ENCODE measurements around the gene ZNF232.
"Not testable (repeated sequence)": the region's sequence is repeated elsewhere in the genome, so short reads cannot be mapped to it uniquely, and the experiment has no call there.

ZNF232 gene

DNA sequence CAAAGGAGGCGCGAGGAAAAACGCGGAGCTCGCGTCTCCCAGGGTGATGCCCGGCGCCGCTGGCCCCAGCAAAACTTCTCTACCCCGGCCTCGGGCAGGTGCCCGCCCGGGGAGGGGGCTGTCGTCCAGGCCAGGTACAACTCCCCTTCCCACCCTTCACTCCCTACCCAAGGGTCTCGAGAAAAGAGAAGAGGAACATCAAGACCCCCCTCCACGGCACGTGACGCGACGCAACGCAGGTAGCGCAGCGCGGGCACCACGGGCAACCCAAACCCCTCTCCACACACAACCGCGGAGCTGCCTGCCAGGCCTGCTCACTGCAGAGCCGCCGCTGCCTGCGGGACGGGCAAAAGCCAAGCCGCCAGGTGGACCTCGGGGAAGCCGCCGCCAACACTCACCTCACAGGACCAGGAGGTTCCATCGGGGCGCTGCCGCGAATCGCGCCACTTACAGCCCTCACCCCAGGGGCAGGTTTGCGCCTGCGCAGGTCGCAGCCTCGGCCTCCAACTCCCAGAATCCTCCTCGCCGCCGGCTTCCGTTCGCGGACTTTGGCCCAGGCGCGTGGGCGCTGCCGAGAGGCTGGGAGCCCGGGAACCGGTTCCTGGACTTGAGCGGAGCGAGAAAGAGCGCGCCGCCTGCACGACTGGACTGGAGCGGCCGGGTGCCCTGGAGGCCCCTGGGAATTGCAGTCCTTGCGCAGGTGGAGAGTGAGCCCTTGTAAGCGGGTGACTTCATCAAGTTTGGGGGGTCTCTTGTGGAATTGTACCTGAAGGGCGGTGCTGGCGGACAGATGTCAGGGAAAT is at the start of gene ZNF232:
TSS of gene ZNF232 (minus strand) at position 477 of the 803 bp plus-strand sequence. CDS start at position 421, 56 bp downstream.
- peak; percentile 98 for DNase-seq

DNA sequence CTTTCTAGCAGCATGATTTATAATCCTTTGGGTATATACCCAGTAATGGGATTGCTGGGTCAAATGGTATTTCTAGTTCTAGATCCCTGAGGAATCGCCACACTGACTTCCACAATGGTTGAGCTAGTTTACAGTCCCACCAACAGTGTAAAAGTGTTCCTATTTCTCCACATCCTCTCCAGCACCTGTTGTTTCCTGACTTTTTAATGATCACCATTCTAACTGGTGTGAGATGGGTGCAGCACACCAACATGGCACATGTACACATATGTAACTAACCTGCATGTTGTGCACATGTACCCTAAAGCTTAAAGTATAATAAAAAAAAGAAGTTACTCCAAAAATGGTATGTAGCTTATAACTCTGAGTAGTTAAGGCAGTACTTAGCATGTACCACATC is 49.0 kb upstream of the ZNF232 start:
- DNase-seq: not testable (repeated sequence)

DNA sequence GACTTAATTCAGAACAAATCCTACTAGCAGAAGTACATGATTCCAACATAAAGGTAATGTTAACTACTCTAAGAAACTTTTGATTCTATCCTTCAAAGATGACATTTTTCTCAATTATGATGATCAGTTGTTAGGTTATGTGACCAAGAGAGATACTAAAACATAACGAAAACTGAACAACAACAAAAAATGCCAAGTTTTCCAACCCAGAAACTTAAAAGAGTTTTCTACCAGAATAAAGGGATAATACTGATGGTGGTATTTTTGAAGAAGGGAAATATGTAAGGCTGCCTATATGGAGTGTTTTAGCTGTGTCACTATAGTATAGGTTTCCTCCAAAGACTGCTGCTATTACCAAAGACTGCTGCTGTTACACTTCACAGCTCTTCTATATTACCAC is 34.4 kb upstream of the ZNF232 start:
- DNase-seq: not testable (repeated sequence)

DNA sequence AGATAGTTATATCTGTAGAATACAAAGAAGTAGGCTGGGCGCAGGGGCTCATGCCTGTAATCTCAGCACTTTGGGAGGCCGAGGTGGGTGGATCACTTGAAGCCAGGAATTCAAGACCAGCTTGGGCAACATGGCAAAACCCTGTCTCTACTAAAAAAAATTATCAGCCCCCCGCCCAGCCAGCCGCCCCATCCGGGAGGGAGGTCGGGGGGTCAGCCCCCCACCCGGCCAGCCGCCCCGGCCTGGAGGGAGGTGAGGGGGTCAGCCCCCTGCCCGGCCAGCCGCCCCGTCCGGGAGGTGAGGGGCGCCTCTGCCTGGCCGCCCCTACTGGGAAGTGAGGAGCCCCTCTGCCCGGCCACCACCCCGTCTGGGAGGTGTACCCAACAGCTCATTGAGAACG is 31.2 kb upstream of the ZNF232 start:
- not testable (repeated sequence) for DNase-seq

DNA sequence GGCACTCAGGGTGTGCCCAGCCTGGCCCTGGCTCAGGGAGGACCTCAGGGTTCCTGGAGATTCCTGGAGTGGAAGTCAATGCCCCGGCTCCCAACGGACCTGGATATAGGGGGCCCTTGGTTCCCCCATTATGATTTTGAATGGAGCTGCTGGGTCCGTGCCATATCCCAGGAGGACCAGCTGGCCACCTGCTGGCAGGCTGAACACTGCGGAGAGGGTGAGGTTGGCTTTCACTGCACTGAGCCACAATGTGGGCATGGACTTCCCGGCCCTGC is 27.7 kb upstream of the ZNF232 start:
- DNase-seq: no peak

DNA sequence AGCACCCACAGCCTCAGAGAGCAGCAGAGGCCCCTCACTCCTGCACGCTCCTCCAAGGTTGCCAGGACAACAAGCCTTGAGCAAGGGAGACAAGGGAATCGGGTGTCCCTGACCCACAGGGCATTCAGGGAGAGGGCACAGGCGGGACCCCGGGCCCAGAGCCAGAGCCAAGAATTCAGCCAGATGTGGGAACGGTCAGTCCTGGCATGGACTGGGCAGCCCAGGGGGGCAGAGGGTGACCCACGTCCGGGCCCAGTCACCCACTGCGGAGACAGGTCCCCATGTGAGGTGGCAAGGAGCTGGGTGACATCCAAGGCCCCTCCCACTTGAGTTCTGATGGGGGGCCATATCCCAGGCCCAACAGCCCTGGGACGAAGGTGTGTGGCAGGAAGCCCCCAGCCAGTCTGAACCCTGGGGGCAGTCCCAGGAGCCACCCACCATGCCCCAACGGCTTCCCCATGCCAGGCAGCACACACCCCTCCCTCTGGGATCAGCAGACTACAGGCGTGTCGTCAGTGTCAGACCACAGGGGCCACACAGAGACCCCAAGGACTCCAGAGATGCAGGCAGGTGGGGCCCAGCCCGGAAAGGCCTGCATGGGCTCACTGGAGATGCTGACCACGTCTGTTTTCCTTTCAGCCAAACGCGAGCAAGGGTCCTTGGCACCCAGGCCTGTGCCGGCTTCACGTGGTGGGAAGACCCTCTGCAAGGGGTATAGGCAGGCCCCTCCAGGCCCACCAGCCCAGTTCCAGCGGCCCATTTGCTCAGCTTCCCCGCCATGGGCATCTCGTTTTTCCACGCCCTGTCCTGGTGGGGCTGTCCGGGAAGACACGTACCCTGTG is 27.2 kb upstream of the ZNF232 start:
- DNase-seq: no peak

DNA sequence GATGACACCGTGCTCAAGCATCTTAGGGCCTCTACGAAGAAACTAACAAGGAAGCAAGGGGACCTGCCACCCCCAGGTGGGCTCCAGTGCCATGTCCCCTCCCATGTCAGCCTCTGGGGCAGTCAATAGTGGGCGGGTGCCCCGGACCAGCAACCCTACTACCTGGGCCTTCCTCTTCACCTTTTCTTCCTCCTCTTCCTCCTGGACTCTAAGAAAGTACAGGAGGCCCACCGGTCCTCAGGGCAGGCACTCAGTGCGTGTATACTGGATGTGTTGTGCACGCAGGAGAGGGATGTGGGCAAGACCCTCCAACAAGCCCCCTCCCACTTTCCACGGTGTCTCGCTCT is 26.5 kb upstream of the ZNF232 start:
- DNase-seq: not testable (repeated sequence)

DNA sequence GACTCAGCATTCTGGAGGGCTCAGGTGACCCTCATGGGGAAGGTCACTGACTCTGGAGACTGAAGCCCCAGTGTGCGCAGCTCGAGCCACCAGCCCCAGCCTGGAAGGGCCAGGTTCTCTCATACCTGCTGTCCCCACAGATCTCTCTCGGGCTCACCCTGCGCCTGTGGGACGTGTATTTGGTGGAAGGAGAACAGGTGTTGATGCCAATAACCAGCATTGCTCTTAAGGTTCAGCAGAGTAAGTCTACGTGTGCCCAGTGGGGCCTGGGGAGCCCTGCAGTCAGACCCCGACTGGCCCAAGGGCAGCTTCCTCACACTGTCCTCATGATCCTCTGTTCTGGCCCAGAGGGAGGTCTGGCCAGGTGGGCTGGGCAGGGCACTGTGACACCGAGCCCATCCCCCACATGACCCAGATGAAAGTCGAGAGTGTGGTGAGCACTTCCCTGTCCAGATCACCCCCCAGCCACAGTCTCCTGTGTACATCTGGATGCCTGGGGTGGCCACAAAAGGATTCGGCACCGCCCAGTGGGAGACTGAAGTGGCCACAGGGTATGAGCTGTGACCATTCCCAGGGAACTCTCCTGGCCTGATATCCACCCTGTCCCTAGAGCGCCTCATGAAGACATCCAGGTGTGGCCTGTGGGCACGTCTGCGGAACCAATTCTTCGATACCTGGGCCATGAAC is 26.0 kb upstream of the ZNF232 start:
- not testable (repeated sequence) for DNase-seq

DNA sequence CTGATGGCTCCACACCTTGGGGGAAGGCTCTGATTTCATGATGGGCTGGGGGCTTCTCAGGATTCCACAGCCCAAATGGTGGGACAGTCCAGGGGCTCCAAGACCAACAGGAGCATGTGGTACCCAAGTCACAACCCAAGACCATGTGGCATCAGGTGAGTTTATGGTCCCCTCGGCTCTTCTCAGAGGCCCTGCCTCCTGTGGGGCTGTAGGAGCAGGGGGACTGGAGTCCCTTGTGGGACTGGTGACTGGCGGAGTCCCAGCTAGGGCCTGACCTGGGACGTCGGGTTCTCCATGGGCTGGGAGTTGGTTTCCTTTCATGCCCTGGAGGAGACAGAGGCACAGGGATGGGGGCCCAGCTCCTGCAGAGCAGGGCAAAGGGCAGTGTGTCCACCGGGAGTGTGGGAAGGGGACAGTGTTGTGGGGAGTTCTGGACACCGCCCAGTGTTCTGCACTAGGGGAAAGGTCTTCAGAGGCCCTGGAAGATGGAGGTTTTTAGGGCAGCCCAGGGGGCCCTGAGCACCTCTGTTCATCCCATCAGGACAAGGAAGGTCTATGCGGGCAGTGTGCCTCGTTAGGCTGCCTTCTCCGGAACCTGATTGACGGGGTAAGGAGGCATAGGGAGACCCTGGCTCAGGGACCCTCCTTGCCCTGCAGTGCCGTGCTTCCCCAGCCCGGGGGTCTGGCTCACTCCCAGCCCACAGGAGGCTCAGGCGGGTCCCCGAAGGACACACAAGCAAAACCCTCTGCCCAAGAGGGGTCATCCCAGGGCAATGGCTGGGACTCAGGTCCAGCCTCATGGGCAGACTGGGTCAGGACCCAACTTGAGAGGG is 25.1 kb upstream of the ZNF232 start:
- DNase-seq: not testable (repeated sequence)

DNA sequence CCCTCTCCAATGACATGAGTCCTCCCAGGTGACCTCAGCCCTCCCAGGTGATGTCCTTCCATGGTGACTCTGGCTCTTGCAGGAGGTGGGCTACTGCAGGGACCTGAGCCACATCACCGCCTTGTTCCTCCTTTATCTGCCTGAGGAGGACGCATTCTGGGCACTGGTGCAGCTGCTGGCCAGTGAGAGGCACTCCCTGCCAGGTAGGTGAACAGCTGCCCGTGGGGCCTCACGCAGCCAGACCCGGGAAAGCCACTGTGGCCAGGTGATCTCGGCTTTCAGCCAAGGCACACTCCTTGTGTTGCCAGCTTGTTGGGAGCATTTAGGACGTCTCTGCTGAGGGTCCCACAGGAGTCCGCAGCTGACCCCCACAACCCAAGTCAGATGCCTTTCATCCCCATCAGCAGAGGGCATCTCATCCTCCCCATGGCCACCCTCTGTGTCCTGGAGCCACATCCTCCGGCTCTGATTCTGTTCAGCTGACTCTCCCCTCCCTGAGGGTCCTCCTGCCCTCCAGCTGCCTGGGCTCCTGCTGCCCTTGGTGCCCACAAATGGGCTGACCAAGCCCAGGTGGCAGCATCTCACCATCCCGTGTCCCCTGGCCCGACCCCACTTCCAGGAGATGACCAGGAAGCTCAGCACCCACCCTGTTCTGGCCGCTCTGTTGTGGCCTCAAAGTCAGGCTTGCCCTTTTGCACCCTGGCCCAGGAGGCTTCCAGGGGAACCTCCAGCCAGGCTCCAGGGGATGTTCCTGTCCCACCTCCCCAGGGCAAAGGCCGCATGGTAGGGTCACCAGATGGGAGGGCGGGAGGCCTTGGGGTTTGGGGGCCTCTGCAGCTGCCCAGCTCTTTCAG is 24.3 kb upstream of the ZNF232 start:
- DNase-seq: peak; percentile 25

DNA sequence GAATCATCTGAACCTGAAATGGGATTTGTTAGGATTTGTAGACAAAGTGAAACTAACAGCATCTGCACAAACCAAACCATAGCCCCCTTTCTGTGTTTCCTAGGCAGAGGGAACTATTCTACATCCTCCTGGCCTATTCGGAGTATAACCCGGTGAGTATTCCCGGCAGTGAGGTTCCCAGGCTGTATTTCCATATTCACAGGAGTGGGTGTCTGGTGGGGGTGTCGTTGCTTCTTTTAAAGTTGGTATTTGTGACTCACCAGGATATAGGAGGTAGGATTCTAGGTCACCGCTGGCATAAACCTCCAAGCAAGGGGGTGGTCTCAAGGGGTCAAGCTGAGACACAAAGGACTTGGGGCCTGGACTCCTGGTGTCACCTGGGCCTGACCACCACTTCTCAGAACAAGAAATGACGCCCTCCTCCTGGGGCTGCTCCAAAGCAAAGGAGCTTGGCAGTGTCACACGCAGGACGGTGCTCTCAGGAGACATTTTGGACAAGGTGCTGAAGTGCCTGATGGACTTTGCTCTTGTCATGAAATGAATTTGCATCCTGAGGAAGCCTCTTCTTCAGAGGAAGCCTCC is 23.5 kb upstream of the ZNF232 start:
- DNase-seq: not testable (repeated sequence)

DNA sequence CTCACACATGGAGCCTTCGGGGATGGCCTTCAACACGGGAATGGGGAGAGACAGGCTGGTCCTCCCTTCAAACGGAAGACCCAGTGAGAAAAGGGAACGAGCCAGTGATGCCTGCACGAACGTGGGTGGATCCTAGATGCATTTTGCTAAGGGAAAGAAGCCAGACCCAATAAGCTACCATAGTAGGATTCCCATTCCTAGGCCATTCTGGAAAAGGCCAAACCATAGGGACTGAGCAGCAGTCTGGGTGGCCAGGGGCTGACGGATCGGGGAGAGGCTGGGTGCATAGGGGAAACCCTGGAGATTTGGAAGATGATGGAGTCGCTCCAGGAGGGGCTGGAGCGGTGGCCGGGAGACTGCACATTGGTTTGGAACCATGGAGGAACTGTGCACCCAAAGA is 22.9 kb upstream of the ZNF232 start:
- DNase-seq: not testable (repeated sequence)

DNA sequence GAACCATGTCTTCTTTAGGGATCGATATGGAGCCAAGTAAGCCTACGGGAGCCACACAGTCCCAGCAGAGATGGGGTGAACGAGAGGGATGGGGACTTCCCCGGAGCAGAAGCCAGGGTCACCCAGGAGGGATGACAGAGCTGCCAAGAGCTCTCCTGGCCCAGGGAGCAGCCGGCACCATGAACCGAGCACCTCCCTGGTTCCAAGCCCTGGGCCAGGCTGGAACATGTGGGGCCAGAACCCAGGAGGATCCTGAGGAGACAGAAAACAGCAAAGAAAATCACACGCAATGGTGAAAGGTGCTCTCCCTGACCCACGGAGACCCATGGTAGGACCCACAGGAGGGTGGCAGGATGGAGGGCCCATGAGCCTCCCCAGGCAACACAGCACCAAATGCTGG is 22.3 kb upstream of the ZNF232 start:
- DNase-seq: not testable (repeated sequence)

DNA sequence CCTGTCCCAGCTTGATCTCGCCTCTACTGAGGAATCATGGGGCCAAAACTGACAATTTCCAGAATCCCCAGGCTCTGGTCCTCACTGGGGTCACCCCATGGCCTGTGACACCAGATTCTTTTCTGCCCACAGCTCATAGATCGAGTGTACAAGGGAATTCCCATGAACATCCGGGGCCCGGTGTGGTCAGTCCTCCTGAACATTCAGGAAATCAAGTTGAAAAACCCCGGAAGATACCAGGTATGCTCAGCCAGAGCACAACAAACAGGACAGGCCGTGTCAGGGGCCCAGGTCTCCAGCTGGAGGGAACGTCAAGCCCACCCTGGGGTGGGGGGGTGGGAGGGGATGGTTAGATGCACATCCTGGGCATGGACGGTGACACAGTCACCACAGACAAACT is 21.6 kb upstream of the ZNF232 start:
- DNase-seq: no peak

DNA sequence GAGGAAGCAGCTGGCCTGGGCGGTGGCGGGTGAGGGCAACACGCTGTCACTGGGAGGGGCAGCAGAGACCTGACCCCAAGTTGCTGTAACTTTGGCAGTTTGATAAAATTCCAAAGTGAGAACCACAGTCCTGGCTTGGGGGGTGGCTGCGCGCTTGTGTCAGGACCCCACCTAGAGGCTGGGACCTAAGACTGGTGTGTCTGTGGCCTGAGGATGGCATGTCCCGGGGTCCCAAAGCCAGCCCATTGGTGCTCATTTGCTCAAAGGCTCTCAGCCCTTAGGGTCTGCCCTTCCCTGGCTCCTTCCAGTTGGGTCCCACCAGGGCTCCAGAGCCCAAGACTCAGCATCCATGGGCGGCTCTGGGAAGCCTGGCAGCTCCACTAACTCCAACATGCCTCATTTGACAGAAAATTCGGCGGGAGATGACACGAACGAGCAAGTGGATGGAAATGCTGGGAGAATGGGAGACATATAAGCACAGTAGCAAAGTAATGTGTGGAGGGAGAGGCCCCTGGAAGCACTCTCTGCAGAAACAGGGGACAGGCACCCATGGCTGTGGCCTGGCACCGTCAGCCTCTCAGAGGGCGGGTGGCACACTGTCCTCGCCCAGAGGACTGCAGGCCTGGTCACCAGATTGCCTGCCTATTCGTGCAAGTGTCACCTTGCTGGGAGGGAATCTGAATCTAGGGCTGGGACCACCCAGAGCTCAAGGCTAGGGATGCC is 21.0 kb upstream of the ZNF232 start:
- DNase-seq: not testable (repeated sequence)

DNA sequence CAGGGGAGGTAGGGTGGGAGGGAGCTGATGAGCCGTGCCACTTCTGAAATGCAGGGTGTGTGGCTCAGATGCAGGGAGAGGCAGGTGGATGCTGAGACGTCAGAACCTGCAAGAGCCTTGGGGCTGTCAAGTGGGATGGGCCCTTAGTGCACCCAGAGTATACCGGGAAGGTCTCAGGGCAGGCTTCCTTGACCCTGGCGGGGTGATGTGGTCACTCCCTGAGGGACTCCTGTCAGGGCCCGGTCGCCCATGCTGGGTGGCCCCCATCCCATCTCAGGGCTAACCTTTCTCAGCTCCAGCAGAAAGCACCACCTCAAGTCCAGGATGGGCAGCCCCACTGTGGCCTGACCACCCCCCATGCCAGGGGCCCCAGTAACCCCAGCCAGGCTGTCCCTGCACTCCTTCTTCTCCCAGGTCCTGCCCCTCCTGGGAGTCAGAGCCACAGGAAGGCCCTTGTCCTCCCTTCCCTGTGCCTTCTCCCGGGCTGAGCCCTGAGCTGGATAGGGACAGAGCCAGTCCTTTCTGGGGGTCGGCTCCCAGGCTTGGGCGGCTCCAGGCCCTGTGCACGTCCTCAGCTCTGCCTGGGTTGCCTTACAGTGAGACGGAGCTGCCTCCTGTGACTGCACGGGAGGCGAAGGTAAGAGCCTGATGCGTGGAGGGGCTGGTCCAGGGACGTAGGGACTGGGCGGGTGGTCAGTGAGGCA is 20.3 kb upstream of the ZNF232 start:
- DNase-seq: not testable (repeated sequence)

DNA sequence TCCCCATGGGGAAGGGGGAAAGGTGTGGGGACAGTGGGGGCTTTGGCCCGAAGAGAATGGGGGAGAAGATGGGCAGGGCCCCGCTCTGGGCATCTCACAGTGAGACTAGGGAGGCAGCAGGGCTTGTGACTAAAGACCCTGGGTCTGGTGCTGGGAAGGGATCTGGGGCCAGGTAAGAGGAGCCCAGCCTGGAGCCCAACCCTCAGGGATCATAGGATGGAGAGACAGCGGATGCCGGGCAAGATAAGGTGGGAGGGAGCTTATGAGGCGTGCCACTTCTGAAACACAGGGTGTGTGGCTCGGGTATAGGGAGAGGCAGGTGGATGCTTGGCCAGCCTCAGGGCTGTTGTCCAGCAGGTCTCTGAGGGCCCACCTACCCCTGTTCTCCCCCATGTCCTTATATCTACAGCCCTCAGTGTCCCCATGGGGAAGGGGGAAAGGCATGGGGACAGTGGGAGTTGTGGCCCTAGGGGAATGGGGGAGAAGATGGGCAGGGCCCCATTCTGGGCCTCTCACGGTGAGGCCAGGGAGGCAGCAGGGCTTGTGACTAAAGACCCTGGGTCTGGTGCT is 19.6 kb upstream of the ZNF232 start:
- DNase-seq: no peak

DNA sequence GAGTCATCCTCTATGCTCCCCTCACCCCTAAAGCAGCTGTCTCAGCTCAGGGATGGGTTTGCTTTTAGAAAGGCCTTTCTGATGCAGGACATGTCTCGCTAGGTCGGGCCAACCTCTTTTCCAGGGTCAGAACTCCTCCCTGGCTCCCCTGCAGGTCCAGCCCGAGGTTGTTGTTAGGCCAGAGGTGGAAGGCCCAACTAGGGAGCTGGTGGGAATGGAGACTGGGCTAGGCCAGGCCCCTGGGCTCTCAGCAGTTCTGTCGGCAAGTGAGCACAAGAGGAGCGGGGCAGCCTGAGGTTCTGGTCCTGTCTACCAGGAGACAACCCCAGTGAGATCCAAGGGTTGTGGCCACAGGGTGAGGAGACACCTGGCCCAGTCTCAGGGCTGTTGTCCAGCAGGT is 19.0 kb upstream of the ZNF232 start:
- not testable (repeated sequence) for DNase-seq

DNA sequence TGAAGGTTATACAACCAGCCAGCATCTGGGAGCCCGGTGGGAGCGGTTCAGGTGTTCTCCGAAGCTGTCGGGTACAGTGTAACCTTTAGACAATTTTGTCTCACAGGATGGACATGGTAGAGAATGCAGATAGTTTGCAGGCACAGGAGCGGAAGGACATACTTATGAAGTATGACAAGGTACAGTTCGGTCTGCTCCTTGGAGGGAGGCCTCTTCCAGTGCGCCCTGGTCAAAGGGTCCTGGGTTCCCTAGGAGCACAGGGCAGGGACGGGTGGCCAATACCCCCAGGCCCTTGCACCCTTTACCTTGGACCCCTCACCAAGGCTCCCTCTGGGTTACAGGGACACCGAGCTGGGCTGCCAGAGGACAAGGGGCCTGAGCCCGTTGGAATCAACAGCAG is 18.6 kb upstream of the ZNF232 start:
- not testable (repeated sequence) for DNase-seq

DNA sequence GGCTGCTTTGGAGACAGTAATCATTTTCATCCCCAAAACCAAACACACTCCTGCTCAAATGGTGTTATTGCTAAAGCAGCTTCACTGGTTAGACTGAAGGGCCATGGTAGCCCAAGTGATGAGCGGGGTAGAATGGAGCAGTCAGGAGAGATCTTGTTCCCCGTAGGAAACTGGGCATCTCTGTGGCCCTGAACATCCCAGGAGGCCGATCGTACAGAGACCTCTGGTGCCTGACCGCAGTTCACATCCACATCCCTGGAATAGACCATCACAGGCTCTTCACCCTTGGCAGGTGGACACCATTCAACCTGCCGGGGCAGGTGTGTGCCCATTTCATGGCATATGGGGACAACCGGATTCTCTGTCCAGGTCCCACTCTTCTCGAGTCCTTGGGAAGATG is 18.1 kb upstream of the ZNF232 start:
- not testable (repeated sequence) for DNase-seq
